ENCODE measurements around the gene PTPRT. TPM values are rescaled to one million over a fixed set of nuclear protein-coding genes. Genes with fewer than 3 reads are reported as not detected.

PTPRT gene
- total and polyA plus RNA-seq, 2 experiments from 2014 or later, result not detected

GRCh38 chr20:43007525-43007924 is 182.2 kb downstream of the PTPRT start:
- no peak for TF ChIP-seq ZNF114 (CRISPR knock-in tag; IDR thresholded peaks at IDR 0.05)
- TF ChIP-seq, protein P1, sequence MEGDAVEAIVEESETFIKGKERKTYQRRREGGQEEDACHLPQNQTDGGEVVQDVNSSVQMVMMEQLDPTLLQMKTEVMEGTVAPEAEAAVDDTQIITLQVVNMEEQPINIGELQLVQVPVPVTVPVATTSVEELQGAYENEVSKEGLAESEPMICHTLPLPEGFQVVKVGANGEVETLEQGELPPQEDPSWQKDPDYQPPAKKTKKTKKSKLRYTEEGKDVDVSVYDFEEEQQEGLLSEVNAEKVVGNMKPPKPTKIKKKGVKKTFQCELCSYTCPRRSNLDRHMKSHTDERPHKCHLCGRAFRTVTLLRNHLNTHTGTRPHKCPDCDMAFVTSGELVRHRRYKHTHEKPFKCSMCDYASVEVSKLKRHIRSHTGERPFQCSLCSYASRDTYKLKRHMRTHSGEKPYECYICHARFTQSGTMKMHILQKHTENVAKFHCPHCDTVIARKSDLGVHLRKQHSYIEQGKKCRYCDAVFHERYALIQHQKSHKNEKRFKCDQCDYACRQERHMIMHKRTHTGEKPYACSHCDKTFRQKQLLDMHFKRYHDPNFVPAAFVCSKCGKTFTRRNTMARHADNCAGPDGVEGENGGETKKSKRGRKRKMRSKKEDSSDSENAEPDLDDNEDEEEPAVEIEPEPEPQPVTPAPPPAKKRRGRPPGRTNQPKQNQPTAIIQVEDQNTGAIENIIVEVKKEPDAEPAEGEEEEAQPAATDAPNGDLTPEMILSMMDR (conservative IDR thresholded peaks at IDR 0.05; ENCODE audit: low read depth in 2 of 2), result no peak
- no peak for TF ChIP-seq REST (IDR thresholded peaks at IDR 0.05; ENCODE audit: unreplicated experiment)
- TF ChIP-seq ETS1 (IDR thresholded peaks at IDR 0.05), result no peak
- TF ChIP-seq JUNB (IDR thresholded peaks at IDR 0.05; ENCODE audit: unreplicated experiment), result no peak
- no peak for TF ChIP-seq ZNF331 (CRISPR knock-in tag; IDR thresholded peaks at IDR 0.05; ENCODE audit: low read depth)
- no peak for TF ChIP-seq EZH2 (IDR thresholded peaks at IDR 0.05; ENCODE audit: low read depth, unreplicated experiment)
- TF ChIP-seq EZH2phosphoT487 (IDR thresholded peaks at IDR 0.05; ENCODE audit: unreplicated experiment), result no peak
- no peak for TF ChIP-seq POLR2AphosphoS5 (IDR thresholded peaks at IDR 0.05; ENCODE audit: low read depth)
- no peak for TF ChIP-seq STAT1 (IDR thresholded peaks at IDR 0.05; ENCODE audit: unreplicated experiment)
- TF ChIP-seq, protein P2, sequence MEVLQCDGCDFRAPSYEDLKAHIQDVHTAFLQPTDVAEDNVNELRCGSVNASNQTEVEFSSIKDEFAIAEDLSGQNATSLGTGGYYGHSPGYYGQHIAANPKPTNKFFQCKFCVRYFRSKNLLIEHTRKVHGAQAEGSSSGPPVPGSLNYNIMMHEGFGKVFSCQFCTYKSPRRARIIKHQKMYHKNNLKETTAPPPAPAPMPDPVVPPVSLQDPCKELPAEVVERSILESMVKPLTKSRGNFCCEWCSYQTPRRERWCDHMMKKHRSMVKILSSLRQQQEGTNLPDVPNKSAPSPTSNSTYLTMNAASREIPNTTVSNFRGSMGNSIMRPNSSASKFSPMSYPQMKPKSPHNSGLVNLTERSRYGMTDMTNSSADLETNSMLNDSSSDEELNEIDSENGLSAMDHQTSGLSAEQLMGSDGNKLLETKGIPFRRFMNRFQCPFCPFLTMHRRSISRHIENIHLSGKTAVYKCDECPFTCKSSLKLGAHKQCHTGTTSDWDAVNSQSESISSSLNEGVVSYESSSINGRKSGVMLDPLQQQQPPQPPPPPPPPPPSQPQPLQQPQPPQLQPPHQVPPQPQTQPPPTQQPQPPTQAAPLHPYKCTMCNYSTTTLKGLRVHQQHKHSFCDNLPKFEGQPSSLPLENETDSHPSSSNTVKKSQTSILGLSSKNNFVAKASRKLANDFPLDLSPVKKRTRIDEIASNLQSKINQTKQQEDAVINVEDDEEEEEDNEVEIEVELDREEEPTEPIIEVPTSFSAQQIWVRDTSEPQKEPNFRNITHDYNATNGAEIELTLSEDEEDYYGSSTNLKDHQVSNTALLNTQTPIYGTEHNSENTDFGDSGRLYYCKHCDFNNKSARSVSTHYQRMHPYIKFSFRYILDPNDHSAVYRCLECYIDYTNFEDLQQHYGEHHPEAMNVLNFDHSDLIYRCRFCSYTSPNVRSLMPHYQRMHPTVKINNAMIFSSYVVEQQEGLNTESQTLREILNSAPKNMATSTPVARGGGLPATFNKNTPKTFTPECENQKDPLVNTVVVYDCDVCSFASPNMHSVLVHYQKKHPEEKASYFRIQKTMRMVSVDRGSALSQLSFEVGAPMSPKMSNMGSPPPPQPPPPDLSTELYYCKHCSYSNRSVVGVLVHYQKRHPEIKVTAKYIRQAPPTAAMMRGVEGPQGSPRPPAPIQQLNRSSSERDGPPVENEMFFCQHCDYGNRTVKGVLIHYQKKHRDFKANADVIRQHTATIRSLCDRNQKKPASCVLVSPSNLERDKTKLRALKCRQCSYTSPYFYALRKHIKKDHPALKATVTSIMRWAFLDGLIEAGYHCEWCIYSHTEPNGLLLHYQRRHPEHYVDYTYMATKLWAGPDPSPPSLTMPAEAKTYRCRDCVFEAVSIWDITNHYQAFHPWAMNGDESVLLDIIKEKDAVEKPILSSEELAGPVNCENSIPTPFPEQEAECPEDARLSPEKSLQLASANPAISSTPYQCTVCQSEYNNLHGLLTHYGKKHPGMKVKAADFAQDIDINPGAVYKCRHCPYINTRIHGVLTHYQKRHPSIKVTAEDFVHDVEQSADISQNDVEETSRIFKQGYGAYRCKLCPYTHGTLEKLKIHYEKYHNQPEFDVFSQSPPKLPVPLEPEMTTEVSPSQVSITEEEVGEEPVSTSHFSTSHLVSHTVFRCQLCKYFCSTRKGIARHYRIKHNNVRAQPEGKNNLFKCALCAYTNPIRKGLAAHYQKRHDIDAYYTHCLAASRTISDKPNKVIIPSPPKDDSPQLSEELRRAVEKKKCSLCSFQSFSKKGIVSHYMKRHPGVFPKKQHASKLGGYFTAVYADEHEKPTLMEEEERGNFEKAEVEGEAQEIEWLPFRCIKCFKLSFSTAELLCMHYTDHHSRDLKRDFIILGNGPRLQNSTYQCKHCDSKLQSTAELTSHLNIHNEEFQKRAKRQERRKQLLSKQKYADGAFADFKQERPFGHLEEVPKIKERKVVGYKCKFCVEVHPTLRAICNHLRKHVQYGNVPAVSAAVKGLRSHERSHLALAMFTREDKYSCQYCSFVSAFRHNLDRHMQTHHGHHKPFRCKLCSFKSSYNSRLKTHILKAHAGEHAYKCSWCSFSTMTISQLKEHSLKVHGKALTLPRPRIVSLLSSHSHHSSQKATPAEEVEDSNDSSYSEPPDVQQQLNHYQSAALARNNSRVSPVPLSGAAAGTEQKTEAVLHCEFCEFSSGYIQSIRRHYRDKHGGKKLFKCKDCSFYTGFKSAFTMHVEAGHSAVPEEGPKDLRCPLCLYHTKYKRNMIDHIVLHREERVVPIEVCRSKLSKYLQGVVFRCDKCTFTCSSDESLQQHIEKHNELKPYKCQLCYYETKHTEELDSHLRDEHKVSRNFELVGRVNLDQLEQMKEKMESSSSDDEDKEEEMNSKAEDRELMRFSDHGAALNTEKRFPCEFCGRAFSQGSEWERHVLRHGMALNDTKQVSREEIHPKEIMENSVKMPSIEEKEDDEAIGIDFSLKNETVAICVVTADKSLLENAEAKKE (CRISPR knock-in tag; IDR thresholded peaks at IDR 0.05), result no peak
- TF ChIP-seq NANOG (IDR thresholded peaks at IDR 0.05; ENCODE audit: borderline replicate concordance), result no peak
- TF ChIP-seq CREB1 (CRISPR knock-in tag; IDR thresholded peaks at IDR 0.05; ENCODE audit: low read depth), result no peak
- Histone ChIP-seq H4K20me1 (replicated peaks; ENCODE audit: insufficient read depth) (no peaks in the 10 kb centered on the region), H3K79me2 (replicated peaks; ENCODE audit: insufficient read depth) (no peaks in the 10 kb centered on the region), H3F3A (replicated peaks; ENCODE audit: low read depth) (no peaks in the 10 kb centered on the region), H3K36me3 (ENCODE audit: insufficient read depth) (peaks cover 11% of the 10 kb centered on the region), H3K27me3 (ENCODE audit: insufficient read depth) (no peaks in the 10 kb centered on the region), H3K4me1 (ENCODE audit: insufficient read depth) (no peaks in the 10 kb centered on the region), H3K9me2 (ENCODE audit: insufficient read depth) (no peaks in the 10 kb centered on the region), H2AFZ (no peak overlapping the region), H3K4me2 (no peak overlapping the region), H3K27ac (ENCODE audit: low read depth) (no peak overlapping the region), H3K4me3 (no peak overlapping the region)
- Mint-ChIP-seq H3K4me1 (no peaks in the 10 kb centered on the region), H3K36me3 (ENCODE audit: low read depth) (peaks cover 40% of the 10 kb centered on the region), H3K4me3 (no peak overlapping the region), H3K9me3 (peaks cover 91% of the 10 kb centered on the region), H3K27ac (no peak overlapping the region), H3K27me3 (ENCODE audit: insufficient read depth, low read depth, poor library complexity) (peaks cover 1% of the 10 kb centered on the region)
- no peak for DNase-seq (ENCODE audit: low spot score)
- ATAC-seq, result no peak
